ENCODE results near the gene KCNK3.
A peak's percentile ranks its signal among the peaks of the same experiment; 100 is the strongest.
"Not testable (repeated sequence)": the region's sequence is repeated elsewhere in the genome, so short reads cannot be mapped to it uniquely, and the experiment has no call there.

Gene KCNK3

GRCh38 chr2:26733413-26733812 lies 40.9 kb downstream of the KCNK3 start:
- DNase-seq, result no peak

- DNase-seq, result no peak
These were observed 42.6 kb downstream of the KCNK3 start for GRCh38 chr2:26735097-26735496.

- no peak for DNase-seq
These were observed 43.5 kb downstream of the KCNK3 start for GRCh38 chr2:26735883-26736588.

- no peak for DNase-seq
These were observed 44.7 kb downstream of the KCNK3 start for GRCh38 chr2:26737221-26737620.

GRCh38 chr2:26738481-26738880 lies 46.0 kb downstream of the KCNK3 start:
- no peak for DNase-seq

- DNase-seq, result no peak
These were observed 47.0 kb downstream of the KCNK3 start for GRCh38 chr2:26739514-26739913.

- no peak for DNase-seq
These were observed 47.8 kb downstream of the KCNK3 start for GRCh38 chr2:26740346-26740745.

- no peak for DNase-seq
These were observed 48.4 kb downstream of the KCNK3 start for GRCh38 chr2:26740890-26741302.

GRCh38 chr2:26742048-26742770 lies 49.7 kb downstream of the KCNK3 start:
- no peak for DNase-seq

GRCh38 chr2:26743852-26744251 lies 51.3 kb downstream of the KCNK3 start:
- no peak for DNase-seq

GRCh38 chr2:26744953-26745352 lies 52.4 kb downstream of the KCNK3 start:
- DNase-seq, result no peak

GRCh38 chr2:26745609-26746327 lies 53.2 kb downstream of the KCNK3 start:
- peak; percentile 56 for DNase-seq

- DNase-seq, result no peak
These were observed 54.4 kb downstream of the KCNK3 start for GRCh38 chr2:26746934-26747333.

GRCh38 chr2:26749787-26750420 lies 57.4 kb downstream of the KCNK3 start:
- not testable (repeated sequence) for DNase-seq

- DNase-seq, result not testable (repeated sequence)
These were observed 57.9 kb downstream of the KCNK3 start for GRCh38 chr2:26750467-26750866.

GRCh38 chr2:26752656-26753055 lies 60.1 kb downstream of the KCNK3 start:
- DNase-seq, result no peak

- DNase-seq, result no peak
These were observed 62.0 kb downstream of the KCNK3 start for GRCh38 chr2:26754539-26754938.

- no peak for DNase-seq
These were observed 62.6 kb downstream of the KCNK3 start for GRCh38 chr2:26754972-26755670.

- no peak for DNase-seq
These were observed 63.8 kb downstream of the KCNK3 start for GRCh38 chr2:26756337-26756736.

- DNase-seq, result no peak
These were observed 65.6 kb downstream of the KCNK3 start for GRCh38 chr2:26757873-26758789.

- no peak for DNase-seq
These were observed 66.3 kb downstream of the KCNK3 start for GRCh38 chr2:26758790-26759321.
